ENCODE data around the gene CSF2.

CSF2 gene

GRCh38 chr5:132083071-132083678 lies 9.6 kb downstream of the CSF2 start:
- in situ Hi-C loops (cut with MboI; ENCODE audit: low sequenced_read_pairs): no loop called here

DNA sequence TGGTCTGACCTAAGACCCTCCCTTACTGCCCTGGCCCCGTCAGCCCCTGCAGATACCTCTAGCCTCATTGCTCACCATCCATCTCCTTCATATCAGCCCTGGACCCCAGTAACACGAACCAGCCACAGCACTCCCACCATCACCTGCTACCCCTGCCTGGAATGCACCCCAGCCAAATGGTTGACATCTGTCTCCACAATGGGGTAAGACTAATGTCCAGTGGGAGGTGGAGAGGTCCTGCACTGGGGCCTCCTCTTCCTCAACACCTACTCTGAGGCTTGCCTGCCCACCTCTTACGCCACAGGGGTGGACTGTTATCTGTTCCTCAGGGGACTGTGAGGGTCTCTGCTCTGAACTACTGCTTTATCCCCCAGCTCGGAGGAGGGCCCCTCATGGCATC lies 12.1 kb downstream of the CSF2 start:
- in situ Hi-C loops (cut with MboI; ENCODE audit: low sequenced_read_pairs): no loop called here

DNA sequence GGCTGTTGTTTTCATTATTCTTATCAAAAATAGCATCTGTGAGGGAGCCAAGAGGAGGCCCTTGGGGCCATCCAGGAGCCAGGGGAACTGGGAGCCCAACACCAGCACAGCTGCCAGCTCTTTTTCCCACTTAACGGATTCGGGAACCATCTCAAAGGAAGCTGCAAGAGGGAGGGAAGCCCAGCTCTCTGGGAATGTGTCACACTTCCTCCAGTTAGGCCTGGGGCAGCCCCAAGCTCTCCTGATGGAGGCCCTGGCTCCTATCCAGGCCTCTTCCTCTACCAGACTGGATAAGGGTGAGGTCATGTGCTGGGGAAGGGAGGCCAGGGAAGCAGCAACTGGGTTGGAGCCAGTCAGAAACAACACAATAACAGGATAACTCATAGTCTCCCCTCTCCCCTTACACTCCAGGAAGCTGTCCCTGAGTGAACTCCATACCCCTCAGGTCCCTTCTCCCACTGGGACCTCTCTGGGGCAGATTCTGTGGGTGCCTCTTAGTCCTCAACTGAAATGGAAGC lies 12.7 kb downstream of the CSF2 start:
- in situ Hi-C loops (cut with MboI; ENCODE audit: low sequenced_read_pairs): no loop called here

DNA sequence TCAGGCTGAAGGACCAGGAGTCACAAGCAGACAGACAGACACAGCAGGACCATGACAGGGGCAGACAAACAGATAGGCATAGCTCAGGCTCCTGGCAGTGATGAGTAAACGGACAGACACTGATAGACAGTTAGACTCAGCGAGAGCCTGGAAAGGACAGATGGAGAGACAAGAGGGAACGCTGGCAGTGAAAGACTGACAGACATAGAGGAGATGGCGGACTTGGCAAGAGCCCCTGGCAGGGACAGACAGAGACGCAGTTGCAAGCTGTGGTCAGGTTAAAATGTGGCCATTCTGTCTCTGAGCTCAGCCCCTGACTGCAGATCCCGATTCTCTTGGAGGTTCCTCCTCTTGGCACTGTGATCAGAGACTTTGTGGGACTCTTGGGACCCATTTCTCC lies 13.6 kb downstream of the CSF2 start:
- in situ Hi-C loops (cut with MboI; ENCODE audit: low sequenced_read_pairs): no loop called here

- in situ Hi-C loops (cut with MboI; ENCODE audit: low sequenced_read_pairs): no loop called here
These were observed 14.1 kb downstream of the CSF2 start for GRCh38 chr5:132087661-132088060.

DNA sequence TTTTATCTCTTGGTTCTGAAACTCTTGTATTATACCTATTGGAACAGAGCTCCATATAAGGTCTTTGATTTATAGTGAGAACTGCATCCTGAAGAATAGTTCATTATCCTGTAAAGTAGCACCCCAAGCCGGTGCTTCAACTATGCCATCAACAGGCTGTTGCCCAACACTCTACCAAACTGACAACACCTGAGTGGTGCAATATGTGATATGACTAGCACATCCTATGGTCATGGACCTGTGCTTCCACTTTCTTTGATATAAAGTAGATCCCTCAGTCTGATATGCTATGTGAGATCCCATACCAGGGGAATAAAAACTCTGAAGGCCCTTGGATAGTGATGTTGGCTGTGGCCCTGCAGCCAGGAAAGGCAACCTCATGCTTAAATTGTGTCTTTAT lies 15.8 kb downstream of the CSF2 start:
- in situ Hi-C loops (cut with MboI; ENCODE audit: low sequenced_read_pairs): no loop called here

DNA sequence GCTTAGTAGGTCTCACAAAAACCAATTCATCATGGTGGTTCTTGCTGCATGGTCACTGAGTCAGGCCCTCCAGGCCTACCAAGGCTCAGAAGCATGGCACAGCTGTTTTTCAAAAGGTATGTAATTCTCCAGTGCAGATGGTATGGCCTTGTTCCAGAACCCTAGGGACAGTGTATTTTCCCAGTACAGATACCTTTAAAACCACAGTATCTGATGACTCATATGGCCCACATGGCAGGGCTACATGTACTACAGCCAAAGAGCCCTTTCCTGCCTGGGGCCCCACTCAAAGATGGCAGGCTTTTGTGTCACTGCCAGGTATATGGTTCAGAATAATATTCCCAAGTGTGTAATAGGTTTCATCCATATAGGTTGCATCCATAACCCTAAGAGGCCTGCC lies 16.5 kb downstream of the CSF2 start:
- in situ Hi-C loops (cut with MboI; ENCODE audit: low sequenced_read_pairs): no loop called here

DNA sequence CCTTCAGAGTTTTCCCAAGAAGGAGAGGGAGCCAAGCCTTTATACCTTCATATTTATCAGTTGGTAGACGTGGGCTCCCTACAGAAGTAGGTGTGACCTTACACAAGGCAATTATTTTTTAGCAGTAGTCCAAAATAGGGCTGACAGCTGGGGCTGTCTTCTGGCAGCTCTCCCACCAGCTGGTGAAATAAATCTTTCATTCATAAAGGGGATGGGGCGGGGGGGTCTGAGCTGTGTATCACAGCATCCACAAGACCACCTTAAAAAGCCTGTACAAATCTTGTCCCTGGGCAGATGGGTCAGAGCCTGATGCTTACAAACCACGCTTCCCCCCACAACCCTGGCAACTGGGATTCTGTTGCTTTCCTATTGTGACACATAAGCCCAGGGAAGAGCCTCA lies 19.7 kb downstream of the CSF2 start:
- in situ Hi-C loops (cut with MboI; ENCODE audit: low sequenced_read_pairs): no loop called here

DNA sequence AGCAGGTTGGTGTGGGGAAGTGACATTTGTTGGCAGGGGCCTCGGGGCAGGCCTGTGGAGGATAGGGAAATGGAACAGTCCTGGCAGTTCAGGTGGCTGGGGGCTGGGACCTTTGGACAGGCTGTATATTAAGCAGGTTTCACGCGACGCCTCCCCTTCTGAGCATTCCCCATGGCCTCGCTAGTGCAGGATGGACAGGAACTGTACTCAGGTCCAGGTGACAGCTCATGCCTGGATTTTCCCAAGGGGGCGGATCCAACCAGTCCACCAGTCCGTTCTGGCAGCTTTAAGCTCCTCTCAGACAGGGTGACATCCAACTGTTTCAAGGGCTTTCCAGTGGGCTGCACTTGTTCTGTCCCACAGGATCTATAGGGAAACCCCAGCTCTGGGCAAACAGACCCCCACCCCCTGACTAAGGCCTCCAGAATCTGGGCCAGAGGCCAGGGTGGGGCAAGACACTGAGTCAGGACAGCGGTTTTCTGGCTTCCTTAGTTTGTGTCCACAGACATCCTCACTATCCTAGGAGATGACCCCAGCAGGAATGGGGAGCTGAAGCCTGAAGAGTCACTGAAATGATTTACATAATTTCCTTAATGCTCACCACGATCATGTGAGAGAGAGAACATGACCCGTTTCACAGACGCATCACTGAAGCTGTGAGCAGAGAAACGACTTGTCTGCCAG lies 20.9 kb downstream of the CSF2 start:
- in situ Hi-C loops (cut with MboI; ENCODE audit: low sequenced_read_pairs): no loop called here

GRCh38 chr5:132095077-132095410 lies 21.5 kb downstream of the CSF2 start:
- in situ Hi-C loops (cut with MboI; ENCODE audit: low sequenced_read_pairs): no loop called here

DNA sequence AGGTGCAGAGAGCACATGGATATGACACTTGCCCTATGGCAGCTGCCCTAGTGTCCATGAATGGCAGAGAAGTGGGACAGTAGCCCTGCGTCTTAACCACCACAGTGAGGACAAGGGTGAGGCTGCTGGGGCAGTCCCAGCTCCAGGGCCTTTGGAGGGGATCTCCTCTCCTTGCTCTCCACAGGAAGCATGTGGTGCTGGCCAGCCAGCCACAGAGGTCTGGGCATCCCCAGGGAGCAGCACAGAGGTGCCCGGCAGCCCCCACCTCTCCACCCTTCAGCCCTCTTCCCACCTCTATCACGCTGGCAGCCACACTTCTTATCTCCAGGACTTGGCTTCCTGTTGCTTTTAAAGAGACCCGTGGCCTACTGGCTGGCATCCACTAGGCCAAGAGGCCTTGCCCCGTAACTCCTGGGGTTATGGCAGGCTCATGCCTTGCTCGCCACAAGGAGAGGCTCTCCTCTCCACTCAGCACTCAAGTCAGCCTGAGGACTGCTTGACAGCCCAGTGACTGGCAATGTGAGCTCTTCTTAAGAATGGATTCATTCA lies 21.9 kb downstream of the CSF2 start:
- in situ Hi-C loops (cut with MboI; ENCODE audit: low sequenced_read_pairs): no loop called here

GRCh38 chr5:132096904-132097303 lies 23.3 kb downstream of the CSF2 start:
- in situ Hi-C loops (cut with MboI; ENCODE audit: low sequenced_read_pairs): no loop called here

DNA sequence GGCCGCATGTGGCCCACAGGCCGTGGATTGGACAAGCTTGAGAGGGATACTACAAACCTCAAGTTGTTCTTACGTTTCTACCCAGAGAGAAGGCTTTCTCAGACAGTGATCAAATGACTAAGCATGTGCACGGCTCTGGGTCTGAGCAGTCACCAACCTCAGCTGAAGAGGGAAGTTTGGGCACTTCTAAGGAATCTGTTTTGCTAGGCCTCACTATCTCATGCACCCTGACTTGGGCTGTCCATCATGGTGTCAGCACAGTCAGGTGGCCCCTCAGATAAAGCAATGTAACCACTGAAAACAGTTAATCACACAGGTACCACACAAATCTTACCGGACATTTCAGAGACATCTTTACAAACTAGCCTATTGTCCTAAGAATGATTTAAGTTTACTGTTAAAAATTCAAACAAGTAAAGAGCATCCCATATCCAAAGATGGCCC lies 24.6 kb downstream of the CSF2 start:
- in situ Hi-C loops (cut with MboI; ENCODE audit: low sequenced_read_pairs): no loop called here

DNA sequence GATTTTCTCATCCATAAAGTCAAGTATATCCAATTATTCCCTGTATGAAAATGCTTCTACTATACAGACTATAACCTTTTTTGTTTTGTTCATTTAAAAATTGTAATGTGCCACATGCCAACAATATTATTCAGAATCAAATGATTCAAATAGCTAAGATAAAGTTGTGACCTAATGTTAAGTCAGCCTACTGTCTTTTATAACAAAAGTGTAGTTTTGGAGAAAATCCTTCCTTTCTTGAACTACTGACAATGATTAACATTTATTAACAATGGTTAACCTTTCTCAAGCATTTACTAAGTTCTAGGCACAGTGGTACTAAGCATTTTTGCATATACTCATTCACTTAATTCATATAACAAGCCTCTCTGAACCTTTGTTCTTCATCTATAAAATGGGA lies 25.0 kb downstream of the CSF2 start:
- in situ Hi-C loops (cut with MboI; ENCODE audit: low sequenced_read_pairs): no loop called here

DNA sequence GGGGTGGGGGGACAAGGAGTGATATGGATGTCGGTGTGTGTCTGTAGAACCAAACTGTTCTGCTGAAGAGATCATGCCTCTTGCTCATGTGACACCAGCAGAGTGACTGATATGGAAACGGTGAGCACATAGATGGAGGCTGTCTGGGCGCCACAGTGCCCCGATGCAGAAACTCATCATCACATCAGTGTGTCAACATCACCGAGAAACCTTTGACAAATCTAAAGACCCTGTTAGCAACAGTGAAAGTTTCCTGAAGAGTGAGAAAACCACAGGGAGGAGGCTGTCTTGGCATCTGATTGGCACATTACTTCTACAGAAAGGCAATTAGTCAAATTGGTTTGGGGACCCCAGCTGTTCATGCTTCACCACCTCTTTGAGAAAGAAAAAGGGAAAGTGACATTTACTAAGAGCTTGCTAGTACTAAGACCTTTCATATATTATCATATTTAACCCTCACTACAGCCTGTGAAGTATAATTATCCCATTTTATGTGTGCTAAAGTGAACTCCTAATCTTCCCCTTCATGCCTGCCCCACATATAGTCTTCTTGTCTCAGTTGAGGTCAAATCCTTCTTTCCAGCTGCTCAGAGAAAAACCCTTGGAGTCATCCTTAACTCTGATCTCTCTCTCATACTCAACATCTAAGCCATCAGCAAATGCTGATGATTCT lies 25.6 kb downstream of the CSF2 start:
- in situ Hi-C loops (cut with MboI; ENCODE audit: low sequenced_read_pairs): no loop called here

DNA sequence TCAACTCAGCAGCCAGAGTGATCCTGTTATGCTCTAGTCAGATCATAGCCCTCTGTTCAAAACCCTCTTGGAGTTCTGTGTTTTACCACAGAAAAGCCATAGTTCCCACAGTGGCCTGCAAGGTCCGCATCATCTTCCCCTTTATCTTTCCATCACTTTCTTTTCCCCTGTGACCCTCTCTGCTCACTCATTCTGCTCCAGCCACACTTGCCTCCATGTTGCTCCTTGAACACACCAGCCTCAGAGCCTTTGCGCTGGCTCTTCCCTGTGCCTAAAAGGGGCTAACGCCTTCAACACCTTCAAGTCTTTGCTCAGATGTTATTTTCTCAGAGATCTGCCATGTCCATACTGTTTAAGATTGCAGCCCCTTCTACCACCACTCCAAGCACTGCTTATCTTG lies 26.3 kb downstream of the CSF2 start:
- in situ Hi-C loops (cut with MboI; ENCODE audit: low sequenced_read_pairs): no loop called here

DNA sequence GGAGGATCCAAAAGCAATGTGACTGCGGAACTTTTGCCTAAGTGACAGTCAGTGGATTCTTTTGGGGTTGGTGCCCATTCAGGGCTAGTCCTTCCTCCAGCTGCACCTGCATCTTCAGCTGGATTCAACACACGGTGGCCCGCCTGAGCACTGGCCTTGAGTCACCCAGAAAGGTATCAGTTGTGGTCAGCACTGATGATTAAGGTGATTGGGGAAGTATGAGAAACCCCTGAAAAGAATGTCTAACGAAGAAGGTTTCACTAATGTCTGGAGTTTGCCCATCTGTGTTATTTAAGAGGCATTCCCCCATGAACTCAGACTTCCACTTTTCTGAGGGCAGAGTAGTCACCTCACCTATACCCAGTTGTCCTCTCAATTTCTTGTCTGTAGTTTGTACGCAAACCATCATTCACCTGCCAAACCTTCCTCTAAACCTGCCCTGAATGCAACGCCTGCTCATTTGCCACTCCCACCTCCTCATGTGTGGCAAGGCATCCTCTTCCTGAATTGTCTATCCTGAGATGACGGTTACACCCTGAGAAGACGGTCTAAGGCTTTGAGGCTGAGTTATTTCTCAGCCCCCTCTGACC lies 27.2 kb downstream of the CSF2 start:
- in situ Hi-C loops (cut with MboI; ENCODE audit: low sequenced_read_pairs): no loop called here

- in situ Hi-C loops (cut with MboI; ENCODE audit: low sequenced_read_pairs): no loop called here
These were observed 27.8 kb downstream of the CSF2 start for GRCh38 chr5:132101385-132101880.

DNA sequence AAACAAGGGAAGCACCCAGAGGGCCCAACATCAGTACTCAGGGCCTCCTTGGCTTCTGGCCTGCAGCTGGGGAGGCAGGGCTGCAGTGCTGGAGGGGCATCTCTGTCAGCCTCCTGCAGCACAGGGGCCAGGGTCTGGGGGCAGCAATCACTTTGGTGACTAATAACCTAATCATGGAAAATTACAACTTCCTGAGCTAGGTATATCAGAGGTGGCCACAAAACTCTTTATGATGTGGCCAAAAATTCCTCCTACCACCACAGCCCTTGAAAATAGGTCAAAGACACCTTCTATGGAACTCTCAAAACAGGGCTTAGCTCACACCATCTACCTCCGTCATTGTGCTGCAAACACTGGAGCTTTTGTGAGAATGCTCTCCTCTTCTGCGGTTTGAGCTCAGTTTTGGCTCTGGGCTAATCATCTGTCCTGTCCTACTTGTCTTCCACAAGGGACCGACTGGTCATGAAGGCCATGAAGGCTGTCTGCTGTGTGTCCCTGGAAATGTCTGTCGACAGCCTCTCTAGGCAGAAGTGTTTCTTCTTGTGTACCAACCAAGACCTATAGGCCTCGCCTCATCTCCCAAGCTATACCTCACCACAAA lies 28.6 kb downstream of the CSF2 start:
- in situ Hi-C loops (cut with MboI; ENCODE audit: low sequenced_read_pairs): no loop called here

- in situ Hi-C loops (cut with MboI; ENCODE audit: low sequenced_read_pairs): no loop called here
These were observed 29.3 kb downstream of the CSF2 start for GRCh38 chr5:132102944-132103331.

GRCh38 chr5:132103332-132103951 lies 29.9 kb downstream of the CSF2 start:
- in situ Hi-C loops (cut with MboI; ENCODE audit: low sequenced_read_pairs): no loop called here
